Measurements from ENCODE around the gene PDE8B.

The PDE8B gene

GRCh38 chr5:77418162-77418561, 207.7 kb downstream of the PDE8B start:
- DNase-seq = no peak

- no peak for DNase-seq
These were observed 208.4 kb downstream of the PDE8B start for GRCh38 chr5:77418601-77419581.

DNA sequence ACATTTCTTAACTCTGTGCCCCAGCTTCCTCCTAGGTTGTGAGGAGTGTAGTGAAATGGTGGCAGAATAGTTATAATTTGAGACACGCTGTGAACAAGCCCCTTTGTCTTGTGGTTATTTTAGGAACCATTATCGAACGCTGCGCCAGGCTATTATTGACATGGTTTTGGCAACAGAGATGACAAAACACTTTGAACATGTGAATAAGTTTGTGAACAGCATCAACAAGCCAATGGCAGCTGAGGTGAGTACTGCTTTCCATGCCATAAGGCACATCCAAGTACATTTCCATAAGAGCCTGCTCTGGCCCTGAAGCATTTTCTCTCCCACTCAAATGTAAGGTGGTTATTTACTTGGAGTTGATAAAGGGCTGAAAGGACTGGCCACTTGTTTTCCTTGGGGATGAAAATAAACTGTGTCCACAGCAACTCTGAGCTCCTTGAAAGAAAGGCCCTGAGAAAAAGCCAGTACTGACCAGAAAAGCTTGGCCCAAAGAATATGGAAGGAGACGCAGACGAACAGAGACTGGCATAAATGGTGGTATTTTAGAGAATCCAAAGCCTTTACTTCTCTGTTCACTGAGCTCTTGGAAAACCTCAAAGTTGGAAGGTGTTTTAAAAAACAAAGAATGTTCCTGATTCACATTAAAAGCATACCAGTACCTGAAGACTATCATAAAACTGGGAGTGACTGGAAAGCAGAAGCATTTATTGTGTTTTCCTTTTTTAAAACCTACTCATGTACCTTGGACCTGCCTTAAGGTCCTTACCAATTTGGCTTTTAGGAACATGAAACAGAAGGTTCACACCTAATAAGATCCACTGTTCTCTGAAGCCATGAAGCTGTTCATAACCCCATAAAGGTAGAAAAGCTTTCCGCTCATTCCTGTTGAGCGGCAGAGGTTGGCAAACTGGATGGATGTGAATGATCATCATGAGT, 209.4 kb downstream of the PDE8B start:
- no peak for DNase-seq

- peak; percentile 13 for DNase-seq
These were observed 210.5 kb downstream of the PDE8B start for GRCh38 chr5:77420940-77421339.

- DNase-seq = no peak
These were observed 212.7 kb downstream of the PDE8B start for GRCh38 chr5:77423022-77423750.

- no peak for DNase-seq
These were observed 214.4 kb downstream of the PDE8B start for GRCh38 chr5:77424921-77425320.

- DNase-seq = no peak
These were observed 214.9 kb downstream of the PDE8B start for GRCh38 chr5:77425420-77425819.

DNA sequence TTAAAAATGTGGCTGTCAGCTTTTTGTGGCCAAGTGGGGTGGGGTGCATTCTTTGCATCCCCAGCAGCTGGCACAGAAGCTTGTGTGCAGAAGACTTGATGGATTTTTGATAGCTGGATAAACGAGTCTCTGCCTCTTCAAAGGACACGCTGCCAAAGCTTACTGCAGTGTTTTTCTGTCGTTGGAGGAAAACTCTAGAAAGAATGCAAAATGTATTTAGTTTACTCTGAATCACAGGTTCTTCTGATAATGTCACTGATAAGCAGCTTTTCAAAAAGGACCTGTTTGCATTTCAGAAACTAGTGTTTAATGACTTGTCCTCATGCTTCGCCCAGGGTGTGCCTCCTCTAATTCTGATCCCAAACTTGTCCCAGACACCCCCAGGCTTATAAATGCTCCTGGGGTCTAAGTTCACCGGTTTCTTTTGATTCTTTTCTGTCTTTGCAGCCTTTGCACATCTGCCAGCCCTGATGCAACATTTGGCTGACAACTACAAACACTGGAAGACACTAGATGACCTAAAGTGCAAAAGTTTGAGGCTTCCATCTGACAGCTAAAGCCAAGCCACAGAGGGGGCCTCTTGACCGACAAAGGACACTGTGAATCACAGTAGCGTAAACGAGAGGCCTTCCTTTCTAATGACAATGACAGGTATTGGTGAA, 215.6 kb downstream of the PDE8B start:
- no peak for DNase-seq

DNA sequence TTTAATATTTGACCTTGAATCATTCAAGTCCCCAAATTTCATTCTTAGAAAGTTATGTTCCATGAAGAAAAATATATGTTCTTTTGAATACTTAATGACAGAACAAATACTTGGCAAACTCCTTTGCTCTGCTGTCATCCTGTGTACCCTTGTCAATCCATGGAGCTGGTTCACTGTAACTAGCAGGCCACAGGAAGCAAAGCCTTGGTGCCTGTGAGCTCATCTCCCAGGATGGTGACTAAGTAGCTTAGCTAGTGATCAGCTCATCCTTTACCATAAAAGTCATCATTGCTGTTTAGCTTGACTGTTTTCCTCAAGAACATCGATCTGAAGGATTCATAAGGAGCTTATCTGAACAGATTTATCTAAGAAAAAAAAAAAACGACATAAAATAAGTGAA, 216.2 kb downstream of the PDE8B start:
- peak; percentile 46 for DNase-seq

GRCh38 chr5:77427998-77428397, 217.5 kb downstream of the PDE8B start:
- no peak for DNase-seq

GRCh38 chr5:77428526-77428925, 218.0 kb downstream of the PDE8B start:
- no peak for DNase-seq

DNA sequence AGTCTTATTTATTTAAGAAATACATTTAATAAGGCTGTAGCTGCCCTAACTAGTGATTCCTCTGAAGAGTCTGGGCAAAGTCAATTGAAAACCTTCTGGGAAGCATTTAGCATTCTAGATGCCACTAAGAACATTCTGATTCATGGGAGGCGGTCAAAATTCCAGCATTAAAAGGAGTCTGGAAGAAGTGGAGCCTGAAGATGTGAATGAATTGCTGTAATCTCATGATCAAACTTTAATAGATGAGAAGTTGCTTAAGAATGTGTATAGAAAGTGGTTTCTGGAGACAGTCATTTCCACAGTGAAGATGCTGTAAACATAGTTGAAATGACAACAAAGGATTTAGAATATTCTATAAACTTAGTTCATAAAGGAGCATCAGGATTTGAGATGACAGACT, 220.2 kb downstream of the PDE8B start:
- no peak for DNase-seq

- no peak for DNase-seq
These were observed 220.8 kb downstream of the PDE8B start for GRCh38 chr5:77431286-77431685.

DNA sequence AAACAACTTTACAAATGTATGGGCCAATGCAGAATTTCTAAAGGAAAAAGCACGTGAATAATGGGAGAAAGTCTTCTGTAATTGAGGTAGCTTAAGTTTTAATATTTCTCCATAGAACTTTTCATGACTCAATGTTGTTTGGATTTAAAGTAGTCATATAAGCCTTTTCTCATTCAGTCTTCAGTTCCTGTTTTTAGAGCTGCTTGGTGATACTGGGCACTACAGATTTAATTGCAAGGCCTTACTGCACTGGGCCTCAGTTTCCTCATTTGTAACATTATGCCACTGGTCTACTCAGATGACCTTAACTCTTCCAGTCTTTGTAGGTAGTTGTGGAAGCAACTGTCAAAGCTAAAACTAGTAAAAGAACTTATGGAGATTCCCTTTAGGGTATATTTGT, 221.2 kb downstream of the PDE8B start:
- DNase-seq = no peak

DNA sequence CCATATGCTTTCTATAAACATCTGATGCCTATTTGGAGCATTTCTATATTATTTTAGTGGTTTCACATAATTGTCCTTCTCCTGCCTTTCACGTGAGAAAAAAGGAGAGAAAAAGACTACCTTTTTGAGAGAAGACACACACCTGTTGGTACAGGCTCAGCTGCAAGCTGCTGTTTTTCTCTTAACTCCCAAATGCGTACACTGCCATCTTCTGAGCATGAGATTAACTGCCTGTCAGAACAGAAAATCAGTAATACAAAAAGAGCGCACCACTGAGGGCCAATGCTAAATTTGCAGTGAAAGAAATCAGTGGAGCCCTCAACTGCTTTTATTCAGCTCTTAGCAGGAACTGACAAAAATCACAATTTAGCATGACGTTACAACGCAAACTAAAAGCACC, 226.7 kb downstream of the PDE8B start:
- DNase-seq = peak; percentile 85

DNA sequence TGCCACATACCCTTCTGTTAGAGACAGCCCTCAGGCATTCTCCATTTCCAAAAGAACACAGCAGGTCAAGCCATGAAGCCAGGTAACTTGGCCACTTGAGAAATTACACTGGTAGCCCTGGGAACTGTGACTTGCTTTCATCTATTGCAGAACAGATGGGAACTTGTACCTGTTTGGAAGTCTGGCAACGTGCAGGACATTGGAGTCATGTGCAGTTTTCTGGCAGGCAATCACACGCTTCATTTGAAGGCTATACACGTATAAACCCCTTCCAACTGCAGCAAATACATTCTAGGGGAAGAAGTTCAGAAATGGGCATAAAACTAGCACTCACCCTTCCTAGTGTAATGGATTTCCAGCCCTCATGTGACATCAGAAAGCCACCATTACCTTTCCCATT, 227.6 kb downstream of the PDE8B start:
- peak; percentile 82 for DNase-seq

DNA sequence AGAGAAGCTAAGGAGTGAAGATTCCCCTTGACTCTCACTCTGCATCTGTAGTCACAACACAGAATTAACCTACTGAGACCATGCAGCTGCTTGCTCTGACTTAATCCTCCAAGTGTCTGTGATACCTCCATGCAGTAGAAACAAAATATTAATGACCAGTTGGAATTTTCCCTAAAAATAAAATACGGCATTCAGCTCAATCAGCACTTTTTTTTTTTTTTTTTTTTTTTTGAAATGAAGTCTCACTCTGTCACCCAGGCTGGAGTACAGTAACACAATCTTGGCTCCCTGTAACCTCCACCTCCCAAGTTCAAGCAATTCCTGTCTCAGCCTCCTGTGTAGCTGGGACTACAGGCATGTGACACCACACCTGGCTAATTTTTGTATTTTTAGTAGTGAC, 233.2 kb downstream of the PDE8B start:
- DNase-seq = no peak

DNA sequence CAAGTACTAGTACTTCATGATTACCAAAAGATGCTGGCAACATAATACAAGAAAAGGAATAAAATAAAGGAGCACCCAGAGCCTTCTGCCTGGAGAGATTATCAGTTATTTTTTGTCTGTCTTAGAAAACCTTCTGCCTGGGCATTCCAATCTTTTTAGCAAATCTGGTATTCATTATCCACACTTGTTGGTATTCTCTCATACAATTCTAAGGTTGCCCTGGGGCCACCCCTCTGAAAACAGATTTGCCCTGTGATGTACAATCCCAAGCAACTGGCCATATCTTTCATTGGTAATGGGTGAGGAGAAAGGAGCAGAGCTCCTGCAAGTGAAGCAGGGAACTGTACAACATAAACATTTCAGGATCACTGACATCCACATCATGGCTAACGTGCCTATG, 233.9 kb downstream of the PDE8B start:
- DNase-seq = no peak

DNA sequence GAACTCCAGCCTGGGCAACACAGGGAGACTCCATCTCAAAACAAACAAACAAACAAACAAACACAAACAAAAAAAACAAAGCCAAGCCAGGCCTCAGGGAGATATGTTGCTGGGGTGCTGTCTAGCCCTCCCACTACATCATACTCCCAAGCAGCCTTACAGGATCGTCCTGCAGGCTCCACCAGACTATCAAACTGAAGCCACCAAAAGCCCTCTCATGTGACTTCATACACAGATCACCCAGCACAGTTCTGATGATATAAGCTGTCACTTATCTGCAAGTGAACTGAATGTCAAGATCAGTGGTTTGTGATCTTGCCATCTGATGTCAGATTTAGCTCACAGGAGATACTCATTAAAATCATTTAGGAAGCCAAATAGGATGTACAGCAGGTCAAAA, 238.4 kb downstream of the PDE8B start:
- no peak for DNase-seq

- no peak for DNase-seq
These were observed 238.8 kb downstream of the PDE8B start for GRCh38 chr5:77449277-77449676.

DNA sequence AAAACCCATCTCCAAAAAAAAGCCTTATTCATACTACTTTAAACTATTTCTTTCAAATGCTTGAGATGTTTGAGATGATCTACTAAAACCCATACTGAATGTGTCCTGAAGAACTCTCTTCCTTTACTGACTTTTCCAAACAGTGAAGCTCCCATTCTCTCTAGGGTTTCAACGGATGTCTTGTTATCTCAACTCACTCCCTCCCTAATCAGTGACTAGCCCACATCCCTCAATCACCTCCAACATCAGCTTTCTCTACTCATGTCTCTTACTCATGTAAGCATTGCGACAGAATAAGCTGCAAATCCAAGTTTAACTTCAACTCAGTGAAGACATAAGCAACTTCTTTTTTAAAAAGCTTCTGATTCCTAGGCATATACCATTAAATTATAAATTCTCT, 239.5 kb downstream of the PDE8B start:
- no peak for DNase-seq

DNA sequence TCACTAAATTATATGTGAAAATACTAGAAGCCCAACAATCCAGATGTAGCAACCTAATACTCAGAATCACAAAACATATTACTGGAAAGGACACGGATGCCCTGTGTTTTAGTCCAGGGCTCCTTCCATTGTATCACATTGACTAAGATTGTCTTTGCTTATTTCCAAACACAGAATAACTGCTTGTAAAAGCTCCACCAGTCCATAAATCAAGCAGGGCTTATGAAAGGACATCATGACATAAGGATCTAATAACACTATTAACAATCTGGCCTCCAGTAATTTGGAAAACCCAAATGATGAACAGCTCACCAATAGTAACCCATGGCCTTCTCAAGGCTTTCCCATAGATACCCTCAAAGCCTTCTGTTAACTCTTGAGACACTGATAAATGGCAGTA, 241.9 kb downstream of the PDE8B start:
- peak; percentile 79 for DNase-seq

Data from NCI-H69 (cell line).